BE2C (cell line): ENCODE results near the gene DMBT1.

Experiments used
- DNase-seq: peaks from one replicate; pipeline ENCODE4 v3.0.0-alpha.2; 2020
- H3K27me3 ChIP-seq: fragments of 250-450 bp; sonication (Bioruptor Pico); 2 replicates; pipeline ENCODE4 v1.5.1; 2020; ENCODE audit warnings: mild to moderate bottlenecking
- H3K36me3 ChIP-seq: fragments of 250-450 bp; sonication (Bioruptor Pico); 2 replicates; pipeline ENCODE4 v1.5.1; 2020; ENCODE audit warnings: mild to moderate bottlenecking
- H3K4me1 ChIP-seq: fragments of 250-450 bp; sonication (Bioruptor Pico); 2 replicates; pipeline ENCODE4 v1.5.1; 2020
- H3K4me3 ChIP-seq: 2 replicates; pipeline ENCODE4 v1.5.1; 2011; ENCODE audit warnings: low read depth, low read length
- H3K9me3 ChIP-seq: fragments of 250-450 bp; sonication (Bioruptor Pico); 2 replicates; pipeline ENCODE4 v1.5.1; 2020
- CTCF ChIP-seq: IDR thresholded peaks from 2 replicates; pipeline ENCODE4 v1.5.1; 2012; ENCODE audit warnings: mild to moderate bottlenecking, low read depth, low read length

Gene DMBT1

GRCh38 chr10:122541541-122542002 is 19.0 kb upstream of the DMBT1 start:
- Histone ChIP-seq H3K36me3 (no peaks in the 10 kb centered on the region), H3K9me3 (no peaks in the 10 kb centered on the region), H3K4me3 (no peak overlapping the region), H3K27me3 (peaks cover 3% of the 10 kb centered on the region), H3K4me1 (no peaks in the 10 kb centered on the region)
- no peak for DNase-seq
- no peak for TF ChIP-seq CTCF

- H3K4me3 ChIP-seq, result no peak overlapping the region
- H3K4me1 ChIP-seq, result no peaks in the 10 kb centered on the region
- H3K9me3 ChIP-seq, result no peaks in the 10 kb centered on the region
- H3K36me3 ChIP-seq, result no peaks in the 10 kb centered on the region
- TF ChIP-seq CTCF, result no peak
- no peak for DNase-seq
- peaks cover under 1% of the 10 kb centered on the region for H3K27me3 ChIP-seq
Observed at GRCh38 chr10:122543676-122544445, 16.7 kb upstream of the DMBT1 start.

- Histone ChIP-seq H3K9me3 (no peaks in the 10 kb centered on the region), H3K27me3 (no peaks in the 10 kb centered on the region; the same call in 1 of the 2 replicates), H3K36me3 (no peaks in the 10 kb centered on the region), H3K4me1 (no peaks in the 10 kb centered on the region), H3K4me3 (no peak overlapping the region)
- DNase-seq, result no peak
- no peak for TF ChIP-seq CTCF
Observed at GRCh38 chr10:122544493-122544892, 16.1 kb upstream of the DMBT1 start.

GRCh38 chr10:122546242-122546641 is 14.3 kb upstream of the DMBT1 start:
- Histone ChIP-seq H3K36me3 (no peaks in the 10 kb centered on the region), H3K4me3 (no peak overlapping the region), H3K27me3 (no peaks in the 10 kb centered on the region; the same call in 1 of the 2 replicates), H3K9me3 (no peaks in the 10 kb centered on the region), H3K4me1 (no peaks in the 10 kb centered on the region)
- DNase-seq, result no peak
- no peak for TF ChIP-seq CTCF

- no peaks in the 10 kb centered on the region for H3K4me1 ChIP-seq
- H3K9me3 ChIP-seq, result no peaks in the 10 kb centered on the region
- DNase-seq, result no peak
- H3K4me3 ChIP-seq, result no peak overlapping the region
- H3K27me3 ChIP-seq, result no peaks in the 10 kb centered on the region; the same call in 1 of the 2 replicates
- no peaks in the 10 kb centered on the region for H3K36me3 ChIP-seq
- TF ChIP-seq CTCF, result no peak
Observed at GRCh38 chr10:122548407-122549085, 12.0 kb upstream of the DMBT1 start.

GRCh38 chr10:122549636-122550035 is 10.9 kb upstream of the DMBT1 start:
- Histone ChIP-seq H3K36me3 (no peaks in the 10 kb centered on the region), H3K9me3 (no peaks in the 10 kb centered on the region), H3K27me3 (no peaks in the 10 kb centered on the region), H3K4me1 (no peaks in the 10 kb centered on the region), H3K4me3 (no peak overlapping the region)
- DNase-seq, result no peak
- TF ChIP-seq CTCF, result no peak
